ENCODE data around the gene SLC2A5.

SLC2A5 gene

GRCh38 chr1:9038881-9039760, 30.3 kb downstream of the SLC2A5 start:
- TF ChIP-seq TAF1 (IDR thresholded peaks at IDR 0.05; ENCODE audit: low read depth) (no peak), RAD21 (IDR thresholded peaks at IDR 0.05; ENCODE audit: low read depth) (no peak), ZBTB7A (IDR thresholded peaks at IDR 0.05; ENCODE audit: low read depth) (no peak), NFIC (IDR thresholded peaks at IDR 0.05) (no peak), TEAD4 (IDR thresholded peaks at IDR 0.05) (no peak), CEBPB (IDR thresholded peaks at IDR 0.05) (no peak), FOXM1 (IDR thresholded peaks at IDR 0.05; ENCODE audit: borderline replicate concordance, low read depth) (no peak), CREB1 (IDR thresholded peaks at IDR 0.05; ENCODE audit: low read depth) (no peak), REST (IDR thresholded peaks at IDR 0.05; ENCODE audit: low read depth) (no peak), EGR1 (IDR thresholded peaks at IDR 0.05) (no peak), TCF12 (IDR thresholded peaks at IDR 0.05; ENCODE audit: low read depth) (no peak), EP300 (IDR thresholded peaks at IDR 0.05; ENCODE audit: borderline replicate concordance) (no peak), YY1 (IDR thresholded peaks at IDR 0.05; ENCODE audit: low read depth) (no peak)
- TF ChIP-seq, protein P1, sequence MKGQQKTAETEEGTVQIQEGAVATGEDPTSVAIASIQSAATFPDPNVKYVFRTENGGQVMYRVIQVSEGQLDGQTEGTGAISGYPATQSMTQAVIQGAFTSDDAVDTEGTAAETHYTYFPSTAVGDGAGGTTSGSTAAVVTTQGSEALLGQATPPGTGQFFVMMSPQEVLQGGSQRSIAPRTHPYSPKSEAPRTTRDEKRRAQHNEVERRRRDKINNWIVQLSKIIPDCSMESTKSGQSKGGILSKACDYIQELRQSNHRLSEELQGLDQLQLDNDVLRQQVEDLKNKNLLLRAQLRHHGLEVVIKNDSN (IDR thresholded peaks at IDR 0.05), result no peak
- TF ChIP-seq, protein P2, sequence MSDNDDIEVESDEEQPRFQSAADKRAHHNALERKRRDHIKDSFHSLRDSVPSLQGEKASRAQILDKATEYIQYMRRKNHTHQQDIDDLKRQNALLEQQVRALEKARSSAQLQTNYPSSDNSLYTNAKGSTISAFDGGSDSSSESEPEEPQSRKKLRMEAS (IDR thresholded peaks at IDR 0.05), result no peak

- TF ChIP-seq, protein P1 (IDR thresholded peaks at IDR 0.05), result no peak
- TF ChIP-seq TCF12 (IDR thresholded peaks at IDR 0.05; ENCODE audit: low read depth) (no peak), TAF1 (IDR thresholded peaks at IDR 0.05; ENCODE audit: low read depth) (no peak), EGR1 (IDR thresholded peaks at IDR 0.05) (no peak), EP300 (IDR thresholded peaks at IDR 0.05; ENCODE audit: borderline replicate concordance) (no peak), FOXM1 (IDR thresholded peaks at IDR 0.05; ENCODE audit: borderline replicate concordance, low read depth) (no peak), REST (IDR thresholded peaks at IDR 0.05; ENCODE audit: low read depth) (no peak), YY1 (IDR thresholded peaks at IDR 0.05; ENCODE audit: low read depth) (no peak), ZBTB7A (IDR thresholded peaks at IDR 0.05; ENCODE audit: low read depth) (no peak), CREB1 (IDR thresholded peaks at IDR 0.05; ENCODE audit: low read depth) (no peak), CEBPB (IDR thresholded peaks at IDR 0.05) (no peak), TEAD4 (IDR thresholded peaks at IDR 0.05) (no peak), NFIC (IDR thresholded peaks at IDR 0.05) (no peak), RAD21 (IDR thresholded peaks at IDR 0.05; ENCODE audit: low read depth) (no peak)
- TF ChIP-seq, protein P2 (IDR thresholded peaks at IDR 0.05), result no peak
Observed at GRCh38 chr1:9038338-9038650, 31.1 kb downstream of the SLC2A5 start.

DNA sequence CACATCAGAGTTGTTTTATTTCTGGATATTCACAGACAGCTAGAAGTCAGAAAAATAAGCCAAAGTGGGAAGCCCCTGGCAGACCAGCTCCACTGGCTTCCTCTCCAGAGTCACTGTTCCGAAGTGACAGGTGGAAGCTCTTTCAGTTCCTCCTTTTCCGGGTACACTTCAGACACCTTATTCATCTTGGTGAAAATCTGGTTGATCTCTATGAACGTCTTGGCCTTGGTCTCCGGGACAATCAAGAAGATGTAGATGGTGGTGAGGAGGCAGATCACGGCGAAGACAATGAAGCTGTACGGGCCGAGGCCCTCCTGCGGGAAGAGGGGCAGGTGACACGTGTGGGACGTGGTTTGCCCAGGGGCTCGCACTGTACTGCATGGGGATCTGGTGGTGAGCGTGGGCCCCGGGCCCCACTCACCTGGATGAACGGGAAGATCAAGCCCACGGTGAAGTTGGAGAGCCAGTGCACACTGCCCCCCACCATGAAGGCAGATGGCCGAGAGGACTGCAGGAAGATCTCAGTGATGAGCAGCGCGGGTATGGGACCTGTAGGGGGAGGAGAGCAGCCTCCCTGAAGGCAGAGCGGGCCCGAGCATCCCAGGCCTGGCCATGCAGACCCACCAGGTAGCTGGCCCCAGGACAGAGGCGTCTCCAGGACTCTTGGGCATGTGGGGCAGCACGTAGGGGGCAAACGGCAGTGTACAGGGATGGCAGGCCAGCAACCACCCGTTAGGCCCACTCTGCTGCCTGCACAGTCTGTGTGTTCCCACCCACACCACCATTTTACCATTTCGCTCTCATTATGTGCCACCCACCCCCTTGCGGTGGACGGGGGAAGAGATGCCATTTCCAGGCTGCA, 31.7 kb downstream of the SLC2A5 start:
- TF ChIP-seq NFIC (IDR thresholded peaks at IDR 0.05) (no peak), REST (IDR thresholded peaks at IDR 0.05; ENCODE audit: low read depth) (no peak)

- no peak for TF ChIP-seq NFIC (IDR thresholded peaks at IDR 0.05)
- TF ChIP-seq, protein P1 (IDR thresholded peaks at IDR 0.05), result no peak
- TF ChIP-seq TAF1 (IDR thresholded peaks at IDR 0.05; ENCODE audit: low read depth), result no peak
- no peak for TF ChIP-seq CEBPB (IDR thresholded peaks at IDR 0.05)
- TF ChIP-seq EP300 (IDR thresholded peaks at IDR 0.05; ENCODE audit: borderline replicate concordance), result no peak
- TF ChIP-seq TEAD4 (IDR thresholded peaks at IDR 0.05), result no peak
- TF ChIP-seq FOXM1 (IDR thresholded peaks at IDR 0.05; ENCODE audit: borderline replicate concordance, low read depth), result no peak
- TF ChIP-seq ZBTB7A (IDR thresholded peaks at IDR 0.05; ENCODE audit: low read depth), result no peak
- no peak for TF ChIP-seq YY1 (IDR thresholded peaks at IDR 0.05; ENCODE audit: low read depth)
- TF ChIP-seq EGR1 (IDR thresholded peaks at IDR 0.05), result no peak
- no peak for TF ChIP-seq TCF12 (IDR thresholded peaks at IDR 0.05; ENCODE audit: low read depth)
- TF ChIP-seq REST (IDR thresholded peaks at IDR 0.05; ENCODE audit: low read depth), result no peak
- TF ChIP-seq CREB1 (IDR thresholded peaks at IDR 0.05; ENCODE audit: low read depth), result no peak
- no peak for TF ChIP-seq RAD21 (IDR thresholded peaks at IDR 0.05; ENCODE audit: low read depth)
- TF ChIP-seq, protein P2 (IDR thresholded peaks at IDR 0.05), result no peak
Observed at GRCh38 chr1:9035226-9035625, 34.2 kb downstream of the SLC2A5 start.

Data from Ishikawa (cell line).